GM18858 (cell line): ENCODE results near the gene COL20A1.

Experiments used
- ATAC-seq: cut with Tn5 transposase; IDR thresholded peaks from one replicate; pipeline ENCODE4 v1.9.1; 2021; ENCODE audit not compliant: unreplicated experiment

Gene COL20A1

DNA sequence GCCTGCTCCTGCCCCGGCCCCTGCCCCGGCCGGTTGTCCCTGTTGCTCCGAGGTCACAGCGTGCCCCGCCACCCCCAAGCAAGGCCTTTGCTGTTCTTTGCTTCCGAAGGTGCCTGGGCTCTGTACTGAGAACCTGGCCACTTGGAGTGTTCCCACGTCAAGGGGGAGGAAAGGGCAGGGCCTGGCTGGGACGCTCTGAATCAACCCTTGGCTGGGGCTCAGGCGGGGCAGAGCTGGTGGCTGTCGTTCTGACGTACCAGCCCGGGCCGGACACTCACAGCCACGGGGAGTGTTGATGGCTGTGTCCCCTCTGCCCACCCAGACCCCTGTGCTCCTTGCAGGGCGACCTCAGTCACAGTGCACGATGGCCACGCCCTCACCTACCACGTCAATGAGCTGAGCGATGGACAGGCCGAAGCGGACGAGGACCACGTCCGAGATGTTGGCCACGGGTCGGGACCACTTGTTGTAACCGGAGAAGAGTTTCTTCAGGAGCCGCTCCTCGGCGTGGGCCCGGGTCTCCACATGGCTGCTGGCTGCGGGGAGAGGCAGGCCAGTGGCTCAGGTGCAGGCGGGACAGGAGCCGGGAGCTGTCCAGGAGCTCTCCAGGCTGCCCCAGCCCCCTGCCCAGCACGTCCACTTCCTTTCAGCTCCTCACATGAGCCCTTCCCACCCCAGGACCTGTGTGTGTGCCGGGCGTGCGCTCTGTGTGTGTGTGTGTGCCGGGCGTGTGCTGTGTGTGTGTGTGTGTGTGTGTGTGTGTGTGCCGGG, 66.4 kb downstream of the COL20A1 start:
- no peak for ATAC-seq

DNA sequence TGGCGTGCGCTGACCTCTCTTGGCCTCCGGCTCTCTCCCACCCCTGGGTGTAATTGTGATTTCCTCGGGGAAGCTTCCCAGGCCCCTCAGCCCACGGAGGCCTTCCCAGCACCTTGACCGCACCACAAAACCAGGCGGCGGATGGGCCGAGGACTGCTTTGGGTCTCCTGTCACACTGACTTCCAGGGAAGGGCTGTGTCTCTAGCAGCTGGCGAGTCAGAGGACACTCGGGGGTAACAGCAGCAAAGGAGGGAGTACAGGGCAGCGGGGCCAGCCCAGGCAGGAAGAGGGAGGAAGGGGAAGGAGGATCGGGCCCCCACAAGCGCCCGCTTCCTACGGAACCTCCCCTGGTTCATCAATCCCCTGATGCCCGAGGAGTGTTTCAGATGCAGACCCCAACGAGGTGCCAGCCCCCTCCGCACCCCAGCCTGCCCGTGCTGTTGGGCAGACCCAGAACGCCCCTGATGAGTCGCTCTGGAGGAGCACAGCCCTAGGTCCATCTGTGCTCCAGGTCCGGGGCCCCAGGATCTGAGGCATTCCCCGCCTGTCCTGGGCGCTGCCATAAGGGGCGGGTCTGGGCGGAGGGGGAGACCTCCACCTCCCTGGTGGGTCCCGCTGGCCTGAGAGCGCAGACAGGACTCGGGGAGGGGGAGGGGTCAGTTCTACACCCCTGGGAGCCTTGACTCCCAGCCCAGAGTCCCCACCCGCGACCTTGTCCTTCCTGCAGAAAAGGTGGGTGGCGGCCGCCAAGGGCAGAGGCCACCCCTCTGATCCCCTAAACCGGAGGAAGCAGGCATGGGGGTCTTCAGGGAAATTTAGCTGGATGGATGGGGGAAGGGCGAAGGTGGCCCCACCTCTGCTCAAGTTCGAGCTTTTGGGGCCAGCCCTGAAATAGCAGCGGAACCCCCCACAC, 67.2 kb downstream of the COL20A1 start:
- no peak for ATAC-seq

DNA sequence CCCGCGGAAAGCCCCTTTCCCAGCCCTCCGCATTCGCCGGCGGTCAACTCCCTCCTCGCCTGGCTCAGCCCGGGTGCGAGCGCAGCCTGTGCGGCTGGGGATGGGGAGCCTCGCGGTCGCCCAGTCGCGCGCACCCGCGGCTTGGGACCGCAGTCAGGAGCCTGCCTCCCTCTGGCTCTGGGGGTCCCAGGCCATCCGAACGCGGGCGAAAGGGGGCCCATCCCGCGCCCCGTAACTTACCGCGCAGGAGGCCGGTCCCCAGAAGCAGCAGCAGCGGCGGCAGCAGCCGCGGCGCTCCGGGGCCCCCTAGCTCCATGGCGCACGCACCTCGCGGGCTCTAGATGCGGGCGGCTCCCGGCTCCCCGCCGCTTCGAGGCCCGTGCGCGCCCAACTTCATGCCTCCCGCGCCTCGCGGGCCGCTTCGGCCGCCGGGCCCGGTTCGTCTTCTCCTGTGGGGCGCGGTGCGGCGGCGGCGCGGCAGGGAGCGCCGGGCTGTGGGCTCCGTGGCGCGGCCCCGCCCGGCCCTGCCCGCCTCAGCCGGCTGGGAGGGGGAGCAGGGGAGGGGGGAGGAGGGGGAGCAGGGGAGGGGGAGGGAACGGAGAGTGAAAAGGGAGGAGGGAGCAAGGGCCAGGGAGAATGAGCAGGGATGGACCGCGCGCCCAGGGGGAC, 68.0 kb downstream of the COL20A1 start, which contains the start of gene CHRNA4:
TSS of gene CHRNA4 (minus strand) at position 500 of the 669 bp plus-strand sequence. CDS start at position 316, 184 bp downstream.
- no peak for ATAC-seq

DNA sequence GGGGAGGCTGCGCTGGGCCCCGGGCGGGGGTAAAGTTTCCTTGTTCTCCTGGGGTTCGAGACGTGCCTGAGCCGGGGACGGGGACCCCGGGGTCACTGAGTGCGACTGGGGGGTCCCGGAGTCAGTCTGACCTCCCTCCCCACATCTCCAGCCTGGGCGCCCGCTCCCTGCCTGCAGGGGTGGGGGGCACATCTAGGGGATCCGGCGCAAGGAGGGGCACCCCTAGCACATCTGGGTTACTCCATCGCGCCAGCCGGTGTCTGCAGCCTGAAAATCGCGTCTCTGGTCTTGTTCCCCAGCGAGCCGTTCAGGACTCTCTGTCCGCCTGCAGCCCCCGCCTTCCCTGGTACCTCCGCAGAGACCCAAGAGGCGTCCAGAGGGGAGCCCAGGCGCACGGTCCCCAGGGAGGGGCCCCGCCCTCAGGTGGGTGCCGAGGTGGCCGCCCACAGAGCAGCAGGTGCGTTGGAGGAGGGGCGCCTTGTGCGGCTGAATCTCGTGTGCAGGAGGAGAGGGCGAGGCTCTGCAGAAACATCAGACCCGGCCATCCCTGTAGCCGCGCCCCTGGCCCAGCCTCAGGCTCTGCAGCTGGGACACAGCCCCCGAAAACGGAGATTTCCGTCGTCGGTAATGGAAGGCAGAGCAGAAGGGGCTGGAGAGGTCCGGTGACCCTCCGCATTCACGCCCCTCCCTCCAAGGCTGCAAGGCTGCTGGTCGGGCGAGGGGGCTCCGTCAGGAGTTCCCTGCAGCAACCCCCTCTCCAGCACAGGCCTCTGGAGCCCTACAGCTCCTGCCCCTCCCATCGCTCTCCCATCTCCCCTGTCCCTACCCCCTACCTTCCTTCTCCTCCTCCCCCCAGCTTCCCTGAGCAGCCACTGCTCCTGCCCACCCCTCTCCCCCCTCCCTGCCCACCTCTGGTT, 68.8 kb downstream of the COL20A1 start:
- no peak for ATAC-seq

DNA sequence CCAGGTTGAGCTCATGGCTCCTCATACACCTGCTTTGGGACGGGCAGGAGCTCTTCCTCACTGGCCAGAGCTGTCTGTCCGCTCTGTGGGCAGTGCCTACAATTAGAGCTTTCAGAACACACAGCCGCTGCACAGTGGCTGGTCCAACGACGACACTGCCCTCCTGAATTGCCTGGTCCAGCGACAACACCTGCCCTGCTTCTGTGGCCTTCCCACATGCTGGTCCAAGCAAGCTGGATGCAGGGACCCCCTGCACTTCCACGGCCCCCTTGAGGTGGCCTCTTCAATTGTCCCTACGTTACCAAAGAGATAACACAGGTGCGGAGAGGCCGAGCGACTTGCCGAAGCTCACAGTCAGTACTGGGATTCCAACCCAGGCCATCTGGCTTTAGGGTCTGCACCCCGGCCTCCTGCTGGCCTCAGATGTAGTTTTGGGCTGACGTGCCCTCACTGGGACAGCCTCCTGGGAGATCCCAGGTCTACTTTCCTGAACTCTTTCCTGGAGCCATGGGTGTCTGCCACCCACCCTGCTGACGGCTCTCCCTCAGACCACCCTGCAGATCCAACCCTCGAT, 69.5 kb downstream of the COL20A1 start:
- no peak for ATAC-seq

DNA sequence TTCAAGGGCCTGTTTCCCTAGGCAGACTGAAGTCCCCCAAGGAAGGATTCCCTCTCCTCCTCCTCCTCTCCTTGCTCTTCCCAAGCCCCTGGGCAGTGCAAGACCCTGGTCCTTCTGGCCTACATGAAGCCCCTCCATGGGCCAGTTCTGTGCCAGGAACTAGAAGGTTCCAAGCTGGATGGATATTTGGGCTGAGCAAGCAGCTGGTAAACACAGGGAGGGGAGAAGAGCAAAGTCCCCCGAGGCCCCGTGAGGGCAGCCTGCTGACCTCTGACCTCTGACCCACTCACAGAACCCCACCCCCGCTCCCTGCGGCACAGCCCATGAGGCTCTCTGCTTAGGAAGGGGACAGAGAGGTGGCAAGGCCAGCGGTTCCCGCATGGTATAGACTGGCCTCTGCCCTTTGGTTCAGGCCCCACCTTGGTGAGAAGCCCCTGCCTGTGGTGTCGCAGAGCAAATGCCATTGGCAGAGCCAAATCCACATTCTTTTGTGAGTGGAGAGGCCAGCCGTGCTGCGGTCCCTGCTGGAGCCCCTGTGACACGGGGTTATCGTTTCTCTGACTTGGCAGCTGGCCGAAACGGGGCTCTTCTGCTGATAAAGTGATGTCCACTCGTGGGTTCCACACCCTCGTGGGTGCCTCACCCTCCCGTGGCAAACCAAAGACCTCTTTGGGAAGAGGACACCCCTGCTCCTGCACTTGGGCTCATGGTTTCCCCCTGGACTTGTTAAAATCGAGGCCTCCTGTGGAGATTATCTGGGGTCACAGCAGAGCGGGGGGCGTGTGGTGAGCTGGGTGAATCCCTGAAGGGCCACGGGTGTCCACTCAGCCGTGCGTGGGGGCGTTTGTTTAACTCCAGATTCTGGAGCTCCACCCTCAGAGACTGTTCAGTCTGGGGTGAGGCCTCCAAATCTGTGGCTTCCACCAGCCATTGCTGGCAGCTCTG, 70.3 kb downstream of the COL20A1 start:
- no peak for ATAC-seq

DNA sequence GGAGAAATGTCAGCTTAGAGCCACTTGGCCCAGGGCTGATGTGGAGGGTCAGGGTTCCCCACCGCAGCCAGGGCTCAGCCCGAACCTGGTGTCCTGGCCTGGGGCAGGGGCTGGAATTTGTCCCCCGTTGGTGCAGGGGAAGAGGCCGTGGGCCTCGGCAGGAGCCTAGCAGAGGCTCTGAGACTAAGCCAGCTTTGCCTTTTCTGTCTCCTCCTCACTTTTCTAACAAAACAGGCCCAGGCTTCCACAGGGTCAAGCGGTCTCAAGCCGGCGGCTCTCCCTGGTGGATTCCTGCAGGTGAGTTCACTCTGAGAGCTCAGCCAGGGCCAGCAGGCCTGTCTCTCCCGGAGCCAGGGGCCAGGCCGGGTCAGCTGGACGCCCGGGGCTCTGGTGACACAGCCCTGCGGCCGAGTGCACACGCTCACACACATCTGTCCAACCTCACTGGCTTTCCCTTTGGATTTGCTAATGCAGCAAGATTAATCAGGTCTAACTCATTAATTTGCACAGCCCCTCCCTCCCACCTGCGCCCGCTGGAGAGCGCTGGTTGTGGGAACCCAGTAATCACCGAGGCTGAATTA, 71.1 kb downstream of the COL20A1 start:
- no peak for ATAC-seq

DNA sequence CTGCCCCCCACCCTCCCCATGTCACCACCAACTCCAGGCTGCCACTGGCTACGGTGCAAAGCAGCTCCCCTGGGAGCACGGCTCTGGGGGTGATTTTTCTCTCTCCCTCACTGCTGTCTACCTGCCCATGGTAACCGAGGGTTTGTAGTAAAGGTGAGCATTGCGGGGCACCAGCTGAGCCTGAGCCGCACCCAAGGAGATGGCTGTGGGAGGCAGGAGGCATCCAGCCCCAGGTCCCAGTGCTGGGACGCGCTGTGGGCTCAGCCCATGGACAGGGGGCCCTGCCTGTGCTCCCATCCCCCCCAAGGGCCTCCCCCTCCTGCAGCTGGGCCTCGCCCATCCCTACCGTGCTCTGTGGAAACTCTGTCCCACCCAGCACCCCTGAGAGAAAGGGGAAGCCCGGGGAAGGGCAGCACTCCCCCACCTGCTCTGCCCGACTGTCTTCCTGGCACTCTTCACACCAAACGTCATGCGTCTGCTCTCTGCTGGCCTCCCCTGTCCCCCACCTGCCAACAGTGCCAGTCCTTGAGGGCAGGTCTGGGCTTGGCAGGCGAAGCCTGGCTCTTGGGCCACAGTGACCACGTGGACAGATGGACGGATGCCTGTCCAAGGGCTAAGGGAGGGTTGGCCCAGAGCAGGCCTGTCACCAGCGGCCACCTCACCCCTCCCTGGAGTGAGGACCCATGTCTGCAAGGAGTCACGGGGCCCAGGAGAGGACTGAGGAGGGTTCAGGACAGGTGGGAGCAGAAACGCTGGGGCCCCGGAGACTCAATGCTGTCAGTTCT, 72.0 kb downstream of the COL20A1 start:
- ATAC-seq: no peak

DNA sequence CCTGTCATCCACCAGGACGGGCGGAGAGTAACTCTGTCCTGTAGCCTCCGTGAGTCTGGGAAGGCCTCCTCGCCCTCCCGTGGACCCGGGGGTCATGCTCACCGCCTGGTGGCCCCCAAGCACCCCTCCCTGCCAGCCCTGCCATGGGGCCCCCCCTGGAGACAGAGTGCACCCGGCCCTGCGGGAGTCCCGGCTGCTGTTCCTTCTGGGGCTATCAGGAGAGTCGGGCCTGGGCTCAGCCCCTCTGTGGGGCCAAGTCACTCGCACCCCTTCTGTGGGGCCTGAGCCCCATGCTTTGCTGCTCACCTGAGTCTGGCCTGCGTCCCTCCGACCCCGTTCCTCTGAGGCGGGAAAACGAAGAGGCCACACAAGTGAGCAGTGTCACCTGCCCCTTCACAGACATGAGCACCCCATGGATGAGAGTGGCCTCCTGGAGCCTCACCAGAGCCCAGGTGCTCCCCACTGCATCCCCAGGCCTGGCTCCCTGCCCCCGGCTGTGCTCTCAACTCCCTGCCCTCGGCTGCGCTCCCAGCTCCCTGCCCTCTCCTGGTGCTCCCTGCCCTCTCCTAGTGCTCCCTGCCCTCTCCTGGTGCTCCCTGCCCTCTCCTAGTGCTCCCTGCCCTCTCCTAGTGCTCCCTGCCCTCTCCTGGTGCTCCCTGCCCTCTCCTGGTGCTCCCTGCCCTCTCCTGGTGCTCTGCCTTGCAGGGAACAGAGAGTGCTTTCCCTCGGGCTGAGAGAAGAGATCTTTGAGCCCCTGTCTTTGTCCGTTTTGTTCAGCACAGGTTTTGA, 72.8 kb downstream of the COL20A1 start:
- no peak for ATAC-seq

DNA sequence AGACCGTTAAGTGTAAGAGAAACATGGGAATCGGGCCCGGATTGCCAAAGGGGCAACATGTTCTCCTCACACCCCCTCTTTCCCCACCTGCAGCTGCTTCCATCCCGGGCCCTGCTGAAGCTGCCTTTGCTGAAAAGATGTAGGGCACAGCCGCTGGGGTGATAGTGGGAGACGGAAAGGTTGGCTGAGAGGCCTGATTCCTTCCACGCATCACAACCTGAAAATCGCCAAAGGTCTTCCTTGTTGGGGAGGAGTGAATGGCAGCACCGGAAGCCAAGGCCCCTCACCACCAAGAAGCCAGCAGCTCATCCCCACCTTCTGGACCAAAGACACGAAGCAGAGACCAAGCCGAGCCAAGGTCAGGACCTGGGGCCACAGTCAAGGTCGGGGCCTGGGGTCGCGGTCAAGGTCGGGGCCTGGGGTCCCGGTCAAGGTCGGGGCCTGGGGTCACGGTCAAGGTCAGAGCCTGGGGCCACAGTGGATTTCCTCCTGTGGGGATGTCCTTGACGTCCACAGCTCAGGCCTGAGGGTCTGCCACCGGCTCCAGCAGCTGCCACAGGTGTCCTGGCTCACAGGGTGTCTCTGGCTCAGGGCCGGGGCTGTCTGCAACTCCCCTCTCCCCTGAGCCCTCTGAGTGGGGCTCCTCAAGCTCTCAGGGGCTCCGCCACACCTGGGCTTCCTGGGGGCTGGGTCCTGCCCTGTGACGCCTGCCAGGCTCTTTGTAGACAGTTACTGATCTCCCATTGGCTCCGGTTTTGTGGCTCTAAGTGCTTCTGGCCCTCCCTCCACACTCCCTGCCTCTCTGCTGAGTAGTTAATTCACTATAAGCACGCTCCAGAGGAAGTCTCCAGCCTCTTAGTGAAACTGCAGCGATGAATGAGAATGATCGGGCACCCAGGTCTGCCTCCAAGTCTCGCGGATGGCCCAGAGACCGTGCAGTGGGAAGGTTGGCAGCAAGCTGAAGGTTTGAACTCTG, 73.7 kb downstream of the COL20A1 start:
- no peak for ATAC-seq

DNA sequence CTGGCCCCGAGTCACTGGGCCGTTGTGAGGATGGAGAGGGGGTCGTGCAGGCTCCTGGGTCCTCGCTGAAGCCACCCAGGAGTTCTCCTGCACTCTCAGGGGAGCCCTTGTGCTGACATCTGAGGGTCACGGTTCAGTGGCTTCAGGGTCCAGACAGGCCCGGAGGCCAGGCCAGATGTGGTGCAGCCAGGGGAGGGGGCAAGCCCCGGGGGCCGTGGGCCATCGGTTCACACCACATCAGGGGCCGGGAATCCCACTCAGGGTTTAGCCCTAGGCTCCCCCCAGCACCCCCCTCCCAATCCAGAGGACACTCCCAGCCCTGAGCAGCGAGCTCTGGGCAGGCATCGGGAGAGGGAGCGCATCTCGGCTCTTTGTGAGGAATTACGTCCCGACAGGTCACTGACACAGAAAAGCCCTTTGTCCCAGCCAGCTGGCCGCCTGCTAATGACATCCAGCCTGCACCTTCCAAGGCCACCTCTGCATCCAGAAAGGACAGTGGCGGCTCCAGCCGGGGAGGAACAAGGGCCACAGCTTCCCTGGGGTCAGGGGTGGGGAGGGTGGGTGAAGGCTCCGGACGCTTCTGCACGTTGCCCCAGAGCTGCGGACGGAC, 74.6 kb downstream of the COL20A1 start:
- no peak for ATAC-seq

DNA sequence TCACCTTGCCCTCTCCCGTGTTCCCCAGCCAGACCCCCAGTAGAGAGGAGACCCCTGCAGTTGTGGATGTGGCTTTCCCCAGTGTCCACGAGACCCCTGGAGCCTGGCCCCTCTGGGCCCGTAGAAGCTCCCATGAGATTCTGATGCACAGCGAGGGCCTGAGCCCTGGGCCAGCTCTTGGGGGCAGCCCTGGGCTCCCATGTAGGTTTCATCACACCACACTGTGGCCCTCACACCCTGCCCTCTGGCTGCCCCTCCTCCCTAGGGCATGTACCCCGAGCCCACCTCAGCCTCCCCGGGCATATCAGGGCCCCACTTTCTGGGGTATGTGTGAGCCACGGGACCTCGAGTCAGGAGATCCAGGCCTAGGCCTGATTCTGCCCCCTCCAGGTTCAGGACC, 75.2 kb downstream of the COL20A1 start:
- no peak for ATAC-seq

DNA sequence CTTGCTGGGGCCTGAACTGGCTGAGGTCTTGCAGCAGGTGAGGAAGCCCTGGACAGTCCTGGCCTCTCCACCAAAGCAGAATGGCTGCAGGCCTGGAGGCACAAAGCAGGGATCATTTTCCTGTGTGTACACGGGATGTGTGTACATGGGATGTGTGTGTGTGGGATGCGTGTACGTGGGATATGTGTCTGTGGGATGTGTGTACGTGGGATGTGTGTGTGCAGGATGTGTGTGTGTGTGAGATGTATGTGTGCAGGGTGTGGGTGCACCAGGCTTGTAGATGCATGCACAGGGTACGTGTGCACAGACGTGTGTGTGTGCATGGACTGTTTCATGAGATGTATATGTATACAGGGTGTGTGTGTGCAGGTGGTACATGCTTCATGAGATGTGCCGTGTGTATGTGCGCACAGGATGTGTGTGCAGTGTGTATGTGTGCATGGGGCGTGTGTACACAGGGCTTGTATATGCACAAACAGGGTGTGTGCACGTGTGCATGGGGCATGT, 76.1 kb downstream of the COL20A1 start:
- ATAC-seq: no peak

DNA sequence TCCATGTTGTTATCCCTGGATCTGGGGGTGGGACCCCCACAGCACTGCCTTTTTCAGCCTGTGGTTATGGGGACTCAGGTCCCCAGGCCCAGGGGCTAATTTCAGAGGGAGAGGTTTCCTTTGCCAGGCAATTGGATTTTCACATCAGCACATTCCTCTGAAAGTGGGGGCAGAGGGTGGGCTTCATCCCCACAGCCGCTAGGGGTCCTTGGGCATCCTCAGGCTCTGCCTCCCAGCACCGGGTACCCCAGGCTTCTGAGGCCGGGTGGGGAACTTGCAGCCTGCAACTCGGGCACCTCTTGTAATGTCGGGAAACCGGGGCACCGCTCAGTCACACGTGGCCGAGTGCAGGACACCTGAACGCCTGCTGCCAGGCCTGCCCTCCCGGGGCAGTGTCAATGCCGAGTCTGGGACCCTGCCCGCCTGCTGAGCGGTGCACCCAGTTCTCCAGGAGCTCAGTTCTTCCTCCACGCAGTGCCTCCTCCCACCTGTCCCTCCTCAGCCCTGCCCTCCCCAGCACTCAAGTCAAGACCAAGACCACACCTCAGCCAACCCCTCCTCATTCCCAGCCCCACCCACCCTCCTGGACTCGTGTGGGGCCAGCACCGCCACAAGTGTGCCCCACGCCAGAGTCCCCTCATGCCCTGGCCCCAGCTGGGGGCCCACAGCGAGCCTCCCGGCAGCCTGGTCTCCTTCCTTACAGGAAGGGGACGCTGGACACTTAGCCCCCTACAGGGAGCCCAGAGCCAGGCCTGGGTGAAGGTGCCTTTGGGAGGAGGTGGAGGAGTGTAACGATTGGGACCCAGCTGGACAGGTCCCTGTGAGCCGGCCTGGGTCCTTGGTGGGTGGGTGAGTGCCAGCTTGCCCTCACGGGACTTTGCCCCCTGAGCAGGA, 77.0 kb downstream of the COL20A1 start:
- ATAC-seq: no peak
